HCT116 (cell line): ENCODE results near the gene ATXN2. TPM values are rescaled to one million over a fixed set of nuclear protein-coding genes. Genes with fewer than 3 reads are reported as not detected.

Experiments used
- ATAC-seq: fragments of 200-7000 bp; cut with Tn5 transposase; 2 replicates; pipeline ENCODE4 v1.9.1; 2020; ENCODE audit warnings: mild to moderate bottlenecking, moderate library complexity
- BruUV-seq: library from RNA; stranded (reverse); fragments of 400-500 nt; replicated peaks from 2 replicates; lab custom pipeline; 2021; lab: Mats Ljungman, UMichigan
- CTCF ChIA-PET: fragments of 300-600 bp; sonication (Branson Sonifier 250); formaldehyde crosslinking; loops from one replicate; lab custom pipeline; 2021; ENCODE audit warnings: antibody characterized with exemption; lab: Charles Lee
- POLR2A ChIA-PET: fragments of 300-600, 350-600 bp; sonication (Branson Sonifier 250); formaldehyde crosslinking; loops from one replicate; lab custom pipeline; 2021; ENCODE audit warnings: antibody characterized with exemption; lab: Charles Lee
- RAD21 ChIA-PET, 2 experiments: fragments of 300-600 bp; sonication (Branson Sonifier 250); formaldehyde crosslinking; loops; one replicate each; lab custom pipeline; 2023; ENCODE audit warnings: low total read pairs in 2 of 2; ENCODE audit not compliant: uncharacterized antibody in 2 of 2, unreplicated experiment in 2 of 2, low non-redundant PET in 1 of 2; lab: Charles Lee
- DNase-seq: peaks from one replicate; pipeline ENCODE4 v3.0.0-alpha.2; 2010; ENCODE audit warnings: low read depth, low spot score
- H2AFZ ChIP-seq: fragments of 200-600 bp; shearing (Covaris generic), sonication (generic); 2 replicates; pipeline ENCODE4 v1.6.1; 2017; ENCODE audit warnings: low read depth, mixed run types, mixed read lengths, antibody characterized with exemption, low read length; ENCODE audit not compliant: poor library complexity, severe bottlenecking
- H3K27ac ChIP-seq: 2 replicates; pipeline ENCODE4 v1.5.1; 2012; ENCODE audit warnings: low read depth, low read length
- H3K27me3 ChIP-seq: fragments of 200-600 bp; sonication (generic); 2 replicates; pipeline ENCODE4 v1.6.1; 2016; ENCODE audit warnings: mixed run types, low read length, mixed read lengths; ENCODE audit not compliant: insufficient read depth
- H3K36me3 ChIP-seq, 2 experiments: fragments of 200-500 bp in 1 of 2; fragments of 200-600 bp in 1 of 2; sonication (Bioruptor generic) in 1 of 2; sonication (generic) in 1 of 2; 2 replicates each; pipeline versions ENCODE4 v1.5.1 to v1.6.1; 2014 to 2016; ENCODE audit warnings: low read length in 2 of 2, inconsistent platforms in 1 of 2, mixed read lengths in 1 of 2, mixed run types in 1 of 2; ENCODE audit not compliant: insufficient read depth in 2 of 2, control insufficient read depth in 1 of 2
- H3K4me1 ChIP-seq, 2 experiments: fragments of 200-600 bp in 1 of 2; sonication (generic) in 1 of 2; 2 replicates each; pipeline versions ENCODE4 v1.5.1 to v1.6.1; 2012 to 2017; ENCODE audit warnings: low read length in 2 of 2, inconsistent platforms in 1 of 2, mild to moderate bottlenecking in 1 of 2, mixed read lengths in 1 of 2, mixed run types in 1 of 2, moderate library complexity in 1 of 2; ENCODE audit not compliant: insufficient read depth in 2 of 2, control insufficient read depth in 1 of 2
- H3K4me2 ChIP-seq: fragments of 200-600 bp; sonication (generic); 2 replicates; pipeline ENCODE4 v1.6.1; 2017; ENCODE audit warnings: mixed run types, low read length, mixed read lengths
- H3K4me3 ChIP-seq, 2 experiments: fragments of 200-600 bp in 1 of 2; sonication (generic) in 1 of 2; replicated peaks in 1 of 2; 2 replicates each; pipeline ENCODE4 v1.5.1; 2011 to 2016; ENCODE audit warnings: low read length in 2 of 2, control low read depth in 1 of 2, low read depth in 1 of 2, mild to moderate bottlenecking in 1 of 2, mixed read lengths in 1 of 2, mixed run types in 1 of 2
- H3K79me2 ChIP-seq: fragments of 200-600 bp; sonication (generic); 2 replicates; pipeline ENCODE4 v1.6.1; 2017; ENCODE audit warnings: mild to moderate bottlenecking, mixed run types, low read length, moderate library complexity, mixed read lengths; ENCODE audit not compliant: insufficient read depth
- H3K9ac ChIP-seq: fragments of 200-600 bp; sonication (generic); 2 replicates; pipeline ENCODE4 v1.6.1; 2016; ENCODE audit warnings: low read length, mixed read lengths
- H3K9me2 ChIP-seq: fragments of 200-600 bp; sonication (generic), shearing (Covaris generic); 2 replicates; pipeline ENCODE4 v1.6.1; 2017; ENCODE audit warnings: mixed run types, mild to moderate bottlenecking, moderate library complexity; ENCODE audit not compliant: insufficient read depth
- H3K9me3 ChIP-seq, 2 experiments: fragments of 200-500 bp in 1 of 2; fragments of 200-600 bp in 1 of 2; sonication (Bioruptor generic) in 1 of 2; sonication (generic) in 1 of 2; 2 replicates each; pipeline ENCODE4 v1.6.1; 2014 to 2017; ENCODE audit warnings: low read length in 2 of 2, mixed read lengths in 2 of 2, inconsistent platforms in 1 of 2, low read depth in 1 of 2, mild to moderate bottlenecking in 1 of 2, mixed run types in 1 of 2, moderate library complexity in 1 of 2; ENCODE audit not compliant: control insufficient read depth in 1 of 2, insufficient read depth in 1 of 2
- H4K20me1 ChIP-seq: fragments of 200-600 bp; sonication (generic), shearing (Covaris generic); 2 replicates; pipeline ENCODE4 v1.6.1; 2017; ENCODE audit warnings: mixed run types, mild to moderate bottlenecking, moderate library complexity; ENCODE audit not compliant: insufficient read depth
- CBX3 ChIP-seq: IDR thresholded peaks from 2 replicates; pipeline ENCODE4 v1.6.1; 2012; ENCODE audit warnings: low read depth
- ELF1 ChIP-seq: IDR thresholded peaks from 2 replicates; pipeline ENCODE4 v1.6.1; 2012; ENCODE audit warnings: low read depth, borderline replicate concordance
- EZH2 ChIP-seq: fragments of 200-600 bp; sonication (generic); IDR thresholded peaks from 2 replicates; pipeline ENCODE4 v1.6.1; 2017; ENCODE audit warnings: antibody characterized with exemption, mixed run types
- JUND ChIP-seq: IDR thresholded peaks from 2 replicates; pipeline ENCODE4 v1.6.1; 2012
- POLR2AphosphoS5 ChIP-seq: IDR thresholded peaks from 2 replicates; pipeline ENCODE4 v1.6.1; 2011; ENCODE audit warnings: mild to moderate bottlenecking, low read depth, low read length, moderate library complexity
- SIN3A ChIP-seq: IDR thresholded peaks from 2 replicates; pipeline ENCODE4 v1.6.1; 2012; ENCODE audit warnings: low read depth
- SP1 ChIP-seq: IDR thresholded peaks from 2 replicates; pipeline ENCODE4 v1.6.1; 2012; ENCODE audit warnings: low read depth
- SRF ChIP-seq: IDR thresholded peaks from 2 replicates; pipeline ENCODE4 v1.6.1; 2012; ENCODE audit warnings: low read depth
- TCF7L2 ChIP-seq: IDR thresholded peaks from 2 replicates; pipeline ENCODE4 v1.7.0; 2011; ENCODE audit warnings: borderline replicate concordance, inconsistent platforms; ENCODE audit not compliant: insufficient read depth, insufficient read length; ENCODE audit errors: extremely low read depth
- YY1 ChIP-seq: IDR thresholded peaks from 2 replicates; pipeline ENCODE4 v1.6.1; 2011; ENCODE audit warnings: low read length, low read depth, moderate library complexity, mild to moderate bottlenecking; ENCODE audit not compliant: insufficient replicate concordance; ENCODE audit errors: extremely low read depth
- intact Hi-C: fragments of 100-400 bp; cut with micrococcal nuclease; formaldehyde crosslinking; loops from 2 replicates; pipeline ENCODE4 v1.10.0; 2022
- total RNA-seq: library from RNA; stranded (reverse); gene quantifications from one replicate; pipeline ENCODE4 v1.2.1, GENCODE V29; 2021; ENCODE audit not compliant: unreplicated experiment
- TF ChIP-seq, protein P1 (sequence below): IDR thresholded peaks from 2 replicates; pipeline ENCODE4 v1.6.1; 2012
- TF ChIP-seq, protein P2 (sequence below): IDR thresholded peaks from 2 replicates; pipeline ENCODE4 v1.6.1; 2012; ENCODE audit warnings: low read depth
- TF ChIP-seq, protein P3 (sequence below), 3 experiments: fragments of 200-600 bp in 1 of 3; sonication (generic) in 1 of 3; IDR thresholded peaks in 2 of 3; conservative IDR thresholded peaks in 1 of 3; 2 replicates each; pipeline ENCODE4 v1.5.1; 2012 to 2017; ENCODE audit warnings: low read depth in 2 of 3, low read length in 2 of 3, antibody characterized with exemption in 1 of 3, borderline replicate concordance in 1 of 3, control low read depth in 1 of 3, mild to moderate bottlenecking in 1 of 3, mixed read lengths in 1 of 3, mixed run types in 1 of 3, moderate library complexity in 1 of 3; ENCODE audit not compliant: insufficient read depth in 1 of 3

The ATXN2 gene
- total RNA-seq, 1 experiment from 2014 or later = 72.7 TPM

DNA sequence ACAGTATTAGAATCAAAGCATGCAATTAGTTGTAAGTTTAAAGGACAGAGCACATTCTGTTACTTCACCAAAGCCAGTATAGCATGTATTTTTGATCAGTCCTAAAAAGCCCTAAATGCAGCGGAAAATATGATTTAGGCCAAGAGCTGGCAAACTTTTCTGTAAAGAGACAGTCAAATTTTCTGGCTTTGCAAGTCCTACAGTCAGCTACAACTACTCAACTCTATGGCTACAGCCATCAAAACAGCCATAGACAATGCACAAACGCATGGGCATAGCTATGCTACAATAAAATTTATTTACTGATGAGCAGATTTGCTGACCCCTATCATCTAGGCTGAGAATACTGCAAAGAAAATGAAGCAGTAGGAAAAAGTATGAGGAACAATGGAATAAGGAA, 52.9 kb downstream of the ATXN2 start:
- Histone ChIP-seq H3K27me3 (no peaks in the 10 kb centered on the region), H3K9me3 (no peaks in the 10 kb centered on the region), H4K20me1 (0 out of 2 replicates have a peak, but pooled peaks cover 4% of the 10 kb centered on the region), H3K9me2 (no peaks in the 10 kb centered on the region), H3K27ac (no peak overlapping the region), H2AFZ (no peak overlapping the region), H3K4me1 (no peaks in the 10 kb centered on the region), H3K9ac (no peak overlapping the region), H3K4me2 (no peak overlapping the region), H3K4me3 (no peak overlapping the region), H3K79me2 (peaks cover 32% of the 10 kb centered on the region; the same call in 1 of the 2 replicates)
- DNase-seq = no peak
- no TSS peak for BruUV-seq
- ChIA-PET RAD21 (no interaction called here), POLR2A (no interaction called here), CTCF (no interaction called here)
- no peak for TF ChIP-seq JUND
- TF ChIP-seq SIN3A = no peak
- no peak for TF ChIP-seq CBX3
- TF ChIP-seq POLR2AphosphoS5 = no peak
- TF ChIP-seq SP1 = no peak
- TF ChIP-seq, all 23 proteins: peak for 0
- peaks cover 5 to 20% of the 10 kb centered on the region in 2 experiments; a peak in 2 of 4 replicates for H3K36me3 ChIP-seq
- no peak for ATAC-seq
- intact Hi-C loops = no loop called here

DNA sequence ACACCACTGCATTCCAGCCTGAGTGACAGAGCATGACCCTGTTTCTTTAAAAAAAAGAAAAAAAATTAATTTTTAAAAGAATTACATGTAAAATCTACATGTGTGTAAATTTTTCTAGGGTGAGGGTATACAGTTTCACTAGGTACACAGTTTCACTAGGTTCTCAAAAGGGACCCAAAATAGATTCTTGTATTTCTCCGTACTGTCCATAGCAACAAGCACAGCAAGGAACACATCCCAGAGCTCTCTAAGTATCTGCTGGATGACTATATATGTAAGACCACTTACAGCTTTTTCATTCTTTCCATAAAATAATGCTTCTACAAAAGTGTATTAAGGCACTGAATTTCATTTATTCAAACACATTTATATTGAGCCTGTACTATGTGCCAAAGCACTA, 55.1 kb downstream of the ATXN2 start:
- Histone ChIP-seq H3K4me2 (no peak overlapping the region), H3K9ac (no peak overlapping the region), H3K4me3 (no peak overlapping the region), H3K9me3 (no peaks in the 10 kb centered on the region), H3K79me2 (peaks cover 34% of the 10 kb centered on the region; the same call in 1 of the 2 replicates), H4K20me1 (0 out of 2 replicates have a peak, but pooled peaks cover 4% of the 10 kb centered on the region), H3K36me3 (peaks cover 4 to 23% of the 10 kb centered on the region in 2 experiments; a peak in 2 of 4 replicates), H3K27me3 (no peaks in the 10 kb centered on the region), H3K9me2 (no peaks in the 10 kb centered on the region), H3K27ac (no peak overlapping the region), H2AFZ (no peak overlapping the region), H3K4me1 (no peaks in the 10 kb centered on the region)
- CTCF ChIA-PET = no interaction called here
- ATAC-seq = no peak
- BruUV-seq = no TSS peak
- intact Hi-C loops = no loop called here
- RAD21 ChIA-PET = no interaction called here
- POLR2A ChIA-PET = no interaction called here
- DNase-seq = no peak
- TF ChIP-seq, protein P1, sequence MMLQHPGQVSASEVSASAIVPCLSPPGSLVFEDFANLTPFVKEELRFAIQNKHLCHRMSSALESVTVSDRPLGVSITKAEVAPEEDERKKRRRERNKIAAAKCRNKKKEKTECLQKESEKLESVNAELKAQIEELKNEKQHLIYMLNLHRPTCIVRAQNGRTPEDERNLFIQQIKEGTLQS = no peak
- no peak for TF ChIP-seq JUND
- TF ChIP-seq EZH2 = no peak
- TF ChIP-seq TCF7L2 = no peak
- TF ChIP-seq SP1 = no peak
- no peak for TF ChIP-seq SRF
- TF ChIP-seq, protein P2, sequence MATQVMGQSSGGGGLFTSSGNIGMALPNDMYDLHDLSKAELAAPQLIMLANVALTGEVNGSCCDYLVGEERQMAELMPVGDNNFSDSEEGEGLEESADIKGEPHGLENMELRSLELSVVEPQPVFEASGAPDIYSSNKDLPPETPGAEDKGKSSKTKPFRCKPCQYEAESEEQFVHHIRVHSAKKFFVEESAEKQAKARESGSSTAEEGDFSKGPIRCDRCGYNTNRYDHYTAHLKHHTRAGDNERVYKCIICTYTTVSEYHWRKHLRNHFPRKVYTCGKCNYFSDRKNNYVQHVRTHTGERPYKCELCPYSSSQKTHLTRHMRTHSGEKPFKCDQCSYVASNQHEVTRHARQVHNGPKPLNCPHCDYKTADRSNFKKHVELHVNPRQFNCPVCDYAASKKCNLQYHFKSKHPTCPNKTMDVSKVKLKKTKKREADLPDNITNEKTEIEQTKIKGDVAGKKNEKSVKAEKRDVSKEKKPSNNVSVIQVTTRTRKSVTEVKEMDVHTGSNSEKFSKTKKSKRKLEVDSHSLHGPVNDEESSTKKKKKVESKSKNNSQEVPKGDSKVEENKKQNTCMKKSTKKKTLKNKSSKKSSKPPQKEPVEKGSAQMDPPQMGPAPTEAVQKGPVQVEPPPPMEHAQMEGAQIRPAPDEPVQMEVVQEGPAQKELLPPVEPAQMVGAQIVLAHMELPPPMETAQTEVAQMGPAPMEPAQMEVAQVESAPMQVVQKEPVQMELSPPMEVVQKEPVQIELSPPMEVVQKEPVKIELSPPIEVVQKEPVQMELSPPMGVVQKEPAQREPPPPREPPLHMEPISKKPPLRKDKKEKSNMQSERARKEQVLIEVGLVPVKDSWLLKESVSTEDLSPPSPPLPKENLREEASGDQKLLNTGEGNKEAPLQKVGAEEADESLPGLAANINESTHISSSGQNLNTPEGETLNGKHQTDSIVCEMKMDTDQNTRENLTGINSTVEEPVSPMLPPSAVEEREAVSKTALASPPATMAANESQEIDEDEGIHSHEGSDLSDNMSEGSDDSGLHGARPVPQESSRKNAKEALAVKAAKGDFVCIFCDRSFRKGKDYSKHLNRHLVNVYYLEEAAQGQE = no peak
- no peak for TF ChIP-seq SIN3A
- TF ChIP-seq POLR2AphosphoS5 = no peak
- TF ChIP-seq ELF1 = no peak
- no peak for TF ChIP-seq YY1
- TF ChIP-seq, protein P3, sequence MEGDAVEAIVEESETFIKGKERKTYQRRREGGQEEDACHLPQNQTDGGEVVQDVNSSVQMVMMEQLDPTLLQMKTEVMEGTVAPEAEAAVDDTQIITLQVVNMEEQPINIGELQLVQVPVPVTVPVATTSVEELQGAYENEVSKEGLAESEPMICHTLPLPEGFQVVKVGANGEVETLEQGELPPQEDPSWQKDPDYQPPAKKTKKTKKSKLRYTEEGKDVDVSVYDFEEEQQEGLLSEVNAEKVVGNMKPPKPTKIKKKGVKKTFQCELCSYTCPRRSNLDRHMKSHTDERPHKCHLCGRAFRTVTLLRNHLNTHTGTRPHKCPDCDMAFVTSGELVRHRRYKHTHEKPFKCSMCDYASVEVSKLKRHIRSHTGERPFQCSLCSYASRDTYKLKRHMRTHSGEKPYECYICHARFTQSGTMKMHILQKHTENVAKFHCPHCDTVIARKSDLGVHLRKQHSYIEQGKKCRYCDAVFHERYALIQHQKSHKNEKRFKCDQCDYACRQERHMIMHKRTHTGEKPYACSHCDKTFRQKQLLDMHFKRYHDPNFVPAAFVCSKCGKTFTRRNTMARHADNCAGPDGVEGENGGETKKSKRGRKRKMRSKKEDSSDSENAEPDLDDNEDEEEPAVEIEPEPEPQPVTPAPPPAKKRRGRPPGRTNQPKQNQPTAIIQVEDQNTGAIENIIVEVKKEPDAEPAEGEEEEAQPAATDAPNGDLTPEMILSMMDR (IDR thresholded peaks at IDR 0.05 in 2 of 3, conservative IDR thresholded peaks at IDR 0.05 in 1 of 3; ENCODE audit: borderline replicate concordance in 1 of 3, insufficient read depth in 1 of 3, low read depth in 2 of 3, low read length in 2 of 3) = no peak
